GM12878 (cell line): ENCODE measurements around the gene TTLL10. TPM values are rescaled to one million over a fixed set of nuclear protein-coding genes. Genes with fewer than 3 reads are reported as not detected.

ENCODE experiments used
- ATAC-seq: fragments of 200-7000 bp; cut with Tn5 transposase; 3 replicates; pipeline ENCODE4 v1.9.1; 2020; ENCODE audit warnings: mild to moderate bottlenecking, moderate library complexity
- BruUV-seq: library from RNA; stranded (reverse); fragments of 400-500 nt; replicated peaks from 2 replicates; lab custom pipeline; 2021; lab: Mats Ljungman, UMichigan
- CTCF ChIA-PET: fragments of 300-600 bp; sonication (Branson Sonifier 250); formaldehyde crosslinking; extraction: SDS; loops from one replicate; lab custom pipeline; 2021; ENCODE audit warnings: inconsistent platforms; lab: Yijun Ruan, JAX
- POLR2A ChIA-PET: fragments of 350-600 bp; formaldehyde crosslinking; extraction: SDS; loops from one replicate; lab custom pipeline; 2021; ENCODE audit warnings: inconsistent platforms; lab: Charles Lee
- RAD21 ChIA-PET: fragments of 300-600 bp; sonication (Branson Sonifier 250); formaldehyde crosslinking; loops from one replicate; lab custom pipeline; 2023; ENCODE audit warnings: antibody characterized with exemption; ENCODE audit not compliant: unreplicated experiment; lab: Charles Lee
- SMC1A ChIA-PET: fragments of 300-600 bp; sonication (Branson Sonifier 250); formaldehyde crosslinking; loops from one replicate; lab custom pipeline; 2023; ENCODE audit not compliant: unreplicated experiment, uncharacterized antibody; lab: Charles Lee
- DNase-seq: peaks from one replicate; pipeline ENCODE4 v3.0.0-alpha.2; 2011; ENCODE audit warnings: low read depth, low spot score
- FAIRE-seq: peaks from 3 replicates; lab custom pipeline; 2011; peaks lifted over from hg19 to GRCh38; lab: Jason Lieb, UNC
- H2AFZ ChIP-seq: 2 replicates; pipeline ENCODE4 v1.6.0; 2011; ENCODE audit warnings: low read depth, low read length, control low read depth; ENCODE audit not compliant: control insufficient read depth
- H3K27ac ChIP-seq: 2 replicates; pipeline ENCODE4 v1.5.1; 2011; ENCODE audit warnings: control low read depth; ENCODE audit not compliant: control insufficient read depth, insufficient read depth
- H3K27me3 ChIP-seq, 2 experiments: replicated peaks in 1 of 2; 2 replicates each; pipeline versions ENCODE4 v1.6.0 to v1.6.1; 2011; ENCODE audit warnings: low read length in 1 of 2; ENCODE audit not compliant: control insufficient read depth in 2 of 2, insufficient read depth in 2 of 2
- H3K36me3 ChIP-seq, 2 experiments: 2 replicates each; pipeline ENCODE4 v1.5.1; 2011; ENCODE audit warnings: low read length in 1 of 2; ENCODE audit not compliant: control insufficient read depth in 2 of 2, insufficient read depth in 2 of 2
- H3K4me1 ChIP-seq: 2 replicates; pipeline ENCODE4 v1.6.1; 2011; ENCODE audit warnings: mild to moderate bottlenecking, low read length, moderate library complexity, mixed read lengths; ENCODE audit not compliant: control insufficient read depth, insufficient read depth
- H3K4me2 ChIP-seq: 2 replicates; pipeline ENCODE4 v1.6.0; 2011; ENCODE audit warnings: control low read depth; ENCODE audit not compliant: control insufficient read depth, insufficient read depth
- H3K4me3 ChIP-seq: fragments of 200-600 bp; sonication (generic); 2 replicates; pipeline ENCODE4 v1.5.1; 2016
- H3K79me2 ChIP-seq: 2 replicates; pipeline ENCODE4 v1.6.0; 2011; ENCODE audit warnings: low read length; ENCODE audit not compliant: control insufficient read depth, insufficient read depth
- H3K9ac ChIP-seq: 2 replicates; pipeline ENCODE4 v1.8.0; 2011; ENCODE audit warnings: low read length, control low read depth, mixed read lengths; ENCODE audit not compliant: control insufficient read depth, insufficient read depth
- H3K9me3 ChIP-seq: replicated peaks from 3 replicates; pipeline ENCODE4 v1.5.1; 2011; ENCODE audit warnings: mild to moderate bottlenecking, low read length; ENCODE audit not compliant: control insufficient read depth, insufficient read depth
- H4K20me1 ChIP-seq: 2 replicates; pipeline ENCODE4 v1.6.0; 2011; ENCODE audit not compliant: control insufficient read depth, insufficient read depth
- BCL3 ChIP-seq: IDR thresholded peaks from 2 replicates; pipeline ENCODE4 v1.6.1; 2011; ENCODE audit warnings: borderline replicate concordance, low read depth, mild to moderate bottlenecking, moderate library complexity, low read length; ENCODE audit not compliant: insufficient read depth, poor library complexity, severe bottlenecking
- BCLAF1 ChIP-seq: fragments of 450-650 bp; IDR thresholded peaks from 2 replicates; pipeline ENCODE4 v1.6.1; 2017; ENCODE audit warnings: antibody characterized with exemption, mild to moderate bottlenecking, moderate library complexity
- CBX3 ChIP-seq: fragments of 200-600 bp; sonication (generic); IDR thresholded peaks from 2 replicates; pipeline ENCODE4 v1.6.1; 2016; ENCODE audit warnings: low read depth, borderline replicate concordance
- CBX5 ChIP-seq: sonication (generic); IDR thresholded peaks from 2 replicates; pipeline ENCODE4 v1.6.1; 2016; ENCODE audit warnings: low read depth, moderate library complexity, mild to moderate bottlenecking, inconsistent platforms
- CHD1 ChIP-seq: IDR thresholded peaks from 2 replicates; pipeline ENCODE4 v1.6.1; 2012; ENCODE audit warnings: low read depth, low read length, improper control_type of control experiment
- DPF2 ChIP-seq: fragments of 450-650 bp; IDR thresholded peaks from 2 replicates; pipeline ENCODE4 v1.6.1; 2017; ENCODE audit warnings: mild to moderate bottlenecking
- EP300 ChIP-seq, 2 experiments: fragments of 150-350 bp in 1 of 2; IDR thresholded peaks; 2 replicates each; pipeline ENCODE4 v1.6.1; 2011 to 2012; ENCODE audit warnings: low read depth in 2 of 2, low read length in 2 of 2, borderline replicate concordance in 1 of 2, improper control_type of control experiment in 1 of 2, inconsistent platforms in 1 of 2; ENCODE audit not compliant: control insufficient read depth in 1 of 2
- HDGF ChIP-seq: fragments of 450-650 bp; IDR thresholded peaks from 2 replicates; pipeline ENCODE4 v1.6.1; 2016; ENCODE audit warnings: antibody characterized with exemption
- IKZF2 ChIP-seq, 2 experiments: fragments of 450-650 bp; IDR thresholded peaks; 2 replicates each; pipeline ENCODE4 v1.6.1; 2017; ENCODE audit warnings: mild to moderate bottlenecking in 2 of 2, moderate library complexity in 2 of 2
- JUNB ChIP-seq: IDR thresholded peaks from 2 replicates; pipeline ENCODE4 v1.6.1; 2016; ENCODE audit warnings: antibody characterized with exemption, mild to moderate bottlenecking
- JUND ChIP-seq: IDR thresholded peaks from 2 replicates; pipeline ENCODE4 v1.6.1; 2012; ENCODE audit warnings: low read depth, mild to moderate bottlenecking, low read length, improper control_type of control experiment, moderate library complexity
- NBN ChIP-seq: fragments of 450-650 bp; IDR thresholded peaks from 2 replicates; pipeline ENCODE4 v1.6.1; 2016
- PML ChIP-seq: IDR thresholded peaks from 2 replicates; pipeline ENCODE4 v1.6.1; 2012; ENCODE audit warnings: low read length, inconsistent platforms
- SPI1 ChIP-seq: IDR thresholded peaks from 2 replicates; pipeline ENCODE4 v1.6.1; 2011; ENCODE audit warnings: low read depth, mild to moderate bottlenecking, low read length, moderate library complexity, borderline replicate concordance; ENCODE audit not compliant: insufficient read depth
- STAT3 ChIP-seq: IDR thresholded peaks from 2 replicates; pipeline ENCODE4 v1.6.1; 2011; ENCODE audit warnings: low read depth, low read length, improper control_type of control experiment
- TBL1XR1 ChIP-seq: IDR thresholded peaks from 2 replicates; pipeline ENCODE4 v1.6.1; 2012; ENCODE audit warnings: low read depth, low read length, improper control_type of control experiment
- ZSCAN29 ChIP-seq: fragments of 450-650 bp; IDR thresholded peaks from 2 replicates; pipeline ENCODE4 v1.6.1; 2017; ENCODE audit warnings: mild to moderate bottlenecking, moderate library complexity
- WGBS: methylation state at CpG from one replicate; pipeline ENCODE4 v1.1.6; 2016; ENCODE audit warnings: low lambda C conversion rate; ENCODE audit not compliant: insufficient replicate concordance, insufficient coverage; ENCODE audit errors: missing lambda C conversion rate; 5-methylcytosine and 5-hydroxymethylcytosine counted together
- in situ Hi-C: fragments of 300-500 bp; cut with MboI; formaldehyde crosslinking; loops from 9 replicates; pipeline ENCODE4 v1.14.3; 2018; ENCODE audit warnings: mixed read lengths
- intact Hi-C: fragments of 100-400 bp; cut with micrococcal nuclease; formaldehyde crosslinking; loops from one replicate; pipeline ENCODE4 v1.14.2; 2022; ENCODE audit not compliant: unreplicated experiment
- polyA plus RNA-seq, 11 experiments: library from polyadenylated mRNA; depleted of rRNA in 4 of 11; unstranded in 6 of 11; stranded (reverse) in 5 of 11; fragments of >200 nt; fragmentation: Nextera tagmentation in 4 of 11; fragmentation: Illumina TruSeq in 1 of 11; extraction: Ambion mirVana in 4 of 11; extraction: Trizol in 1 of 11; gene quantifications; 1 replicate in 1 of 11; 2 replicates in 10 of 11; pipeline versions ENCODE4 v1.2.1 to v1.2.3, GENCODE V29; 2011 to 2016; ENCODE audit warnings: inconsistent platforms in 2 of 11, missing spikeins in 2 of 11, low read depth in 1 of 11
- total RNA-seq, 4 experiments: library from RNA; depleted of rRNA in 3 of 4; stranded (reverse); fragments of >200 nt in 3 of 4; fragmentation: Illumina TruSeq in 1 of 4; extraction: Trizol in 1 of 4; gene quantifications; 2 replicates each; pipeline versions ENCODE4 v1.2.1 to v1.2.3, GENCODE V29; 2013 to 2021

Gene TTLL10
- total and polyA plus RNA-seq, 10 of the 15 experiments (the other 5 are each of a cell fraction or from before 2014, with no cell fraction given) = not detected

- in situ Hi-C loops = no loop called here
- no peaks in the 10 kb centered on the region; the same call in 1 of the 2 replicates for H3K79me2 ChIP-seq
- no peaks in the 10 kb centered on the region for H3K27me3 ChIP-seq
- H3K9me3 ChIP-seq = no peaks in the 10 kb centered on the region; the same call in 2 of the 3 replicates
- H4K20me1 ChIP-seq = no peaks in the 10 kb centered on the region
- DNase-seq = no peak
- ChIA-PET RAD21 (no interaction called here), SMC1A (no interaction called here), POLR2A (no interaction called here), CTCF (interaction anchor here (1.2 kb wide), 1 partner anchor 11 kb away, joined by 4 read pairs; no protein-coding TSS in a partner anchor)
- WGBS = 90% methylated on average over 24 of the region's 24 CpGs
- H3K4me1 ChIP-seq = peaks cover 5% of the 10 kb centered on the region
- no peak overlapping the region for H3K4me3 ChIP-seq
- H3K27ac ChIP-seq = no peak overlapping the region
- TF ChIP-seq BCL3 (no peak), CBX3 (no peak), HDGF (no peak), ZSCAN29 (no peak), NBN (no peak), JUND (no peak), IKZF2 (IDR thresholded peaks at IDR 0.05) (no peak), CHD1 (no peak), DPF2 (no peak), JUNB (no peak), TBL1XR1 (no peak), BCLAF1 (no peak), CBX5 (no peak), STAT3 (no peak), PML (no peak), EP300 (IDR thresholded peaks at IDR 0.05; ENCODE audit: borderline replicate concordance in 1 of 2, control insufficient read depth in 1 of 2, low read depth in 2 of 2, low read length in 2 of 2) (no peak), SPI1 (no peak)
- no peak for FAIRE-seq
- peaks cover 6 to 41% of the 10 kb centered on the region in 2 experiments for H3K36me3 ChIP-seq
- H3K9ac ChIP-seq = no peak overlapping the region
- no TSS peak for BruUV-seq
- no peak overlapping the region for H2AFZ ChIP-seq
- intact Hi-C loops = no loop called here
- no peak overlapping the region for H3K4me2 ChIP-seq
- no peak for ATAC-seq
Observed at GRCh38 chr1:1220197-1220596, 46.5 kb downstream of the TTLL10 start.
